DND-41 (cell line): ENCODE results near the gene CAPSL.

Experiments
- CTCF ChIP-seq: IDR thresholded peaks from 2 replicates; pipeline ENCODE4 v1.5.1; 2012; ENCODE audit warnings: borderline replicate concordance, low read length, moderate library complexity, mild to moderate bottlenecking; ENCODE audit not compliant: poor library complexity, severe bottlenecking; ENCODE audit errors: extremely low read depth
- EZH2 ChIP-seq: IDR thresholded peaks from 3 replicates; pipeline ENCODE4 v1.6.1; 2012; ENCODE audit warnings: borderline replicate concordance, low read depth, mild to moderate bottlenecking, moderate library complexity, low read length, inconsistent platforms; ENCODE audit not compliant: severe bottlenecking

GRCh38 chr5:35856765-35857351 is 81.6 kb downstream of the CAPSL start, which contains the start of gene IL7R:
- TF ChIP-seq EZH2 (no peak), CTCF (no peak)
